ENCODE results near the gene ELFN2. TPM values are rescaled to one million over a fixed set of nuclear protein-coding genes. Genes with fewer than 3 reads are reported as not detected.
A peak's percentile ranks its signal among the peaks of the same experiment; 100 is the strongest.

ELFN2 gene
- total and polyA plus RNA-seq, 12 donors, result 0.04 to 3.3 (median 0.32) TPM; not detected in 2

DNA sequence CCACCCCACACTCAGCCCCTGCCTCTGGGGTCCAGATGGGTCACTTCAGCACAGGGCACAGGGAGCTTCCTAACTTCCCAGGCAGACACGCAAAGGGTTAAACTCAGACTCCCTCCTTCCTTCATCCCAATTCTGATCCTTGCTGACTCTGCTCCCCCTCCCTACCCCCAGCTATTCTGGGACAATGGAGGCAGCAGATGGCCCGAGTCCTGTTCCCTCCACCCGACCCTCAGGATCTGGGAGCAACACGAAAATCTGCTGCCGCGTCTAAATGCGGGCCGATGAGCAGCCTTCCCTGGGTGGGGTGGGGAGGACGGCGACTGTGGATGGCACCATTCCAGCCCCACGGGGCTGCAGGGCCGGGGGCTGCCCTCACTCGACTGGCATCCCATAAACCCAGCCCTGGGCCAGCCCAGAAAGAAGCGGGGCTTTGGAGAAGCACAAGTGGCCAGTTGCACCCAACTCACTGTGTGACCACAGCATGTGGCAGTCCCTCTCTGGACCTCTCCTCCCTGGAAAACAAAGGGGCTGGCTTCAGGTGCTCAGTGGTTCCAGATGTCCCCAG lies 40.2 kb upstream of the ELFN2 start:
- Histone ChIP-seq H3K4me1 (replicated peaks in 1 of 2) (no peaks in the 10 kb centered on the region), H3K27ac (no peak overlapping the region), H3K9me3 (replicated peaks in 1 of 3) (no peaks in the 10 kb centered on the region), H3K27me3 (no peaks in the 10 kb centered on the region), H3K4me3 (no peak overlapping the region), H3K36me3 (replicated peaks in 1 of 2) (no peaks in the 10 kb centered on the region)
- no peak for DNase-seq
- TF ChIP-seq POLR2A (IDR thresholded peaks at IDR 0.05), result no peak
- no peak for TF ChIP-seq CTCF (IDR thresholded peaks at IDR 0.05)
- 56 to 86% (median 62%) methylated on average over 4 to 14 of the region's 14 CpGs for WGBS, 4 donors
- intact Hi-C loops (cut with DNase I), result no loop called here

DNA sequence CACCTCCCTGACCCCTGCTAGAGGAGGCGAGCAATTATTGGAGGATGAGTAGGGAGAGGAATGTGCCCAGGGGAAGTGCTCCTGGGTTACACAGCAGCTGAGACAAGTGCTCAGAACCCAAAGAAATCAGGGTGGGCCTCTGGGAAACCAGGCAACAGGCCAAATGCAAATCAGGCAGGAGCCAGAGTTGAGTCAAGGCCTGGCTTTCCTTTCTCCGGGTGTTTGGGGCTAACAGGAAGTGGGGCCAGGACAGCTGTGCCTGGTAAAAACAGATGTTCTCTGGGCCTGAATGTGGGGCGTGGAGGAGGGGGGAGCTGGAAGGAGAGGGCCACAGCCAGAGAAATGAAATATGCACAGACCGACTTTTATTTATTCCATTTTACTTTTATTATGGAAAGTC lies 36.9 kb upstream of the ELFN2 start:
- no peaks in the 10 kb centered on the region for H3K27me3 ChIP-seq
- no peaks in the 10 kb centered on the region for H3K9me3 ChIP-seq (replicated peaks in 1 of 3)
- no peaks in the 10 kb centered on the region for H3K4me1 ChIP-seq (replicated peaks in 1 of 2)
- no peak overlapping the region for H3K4me3 ChIP-seq
- H3K27ac ChIP-seq, result no peak overlapping the region
- no peaks in the 10 kb centered on the region for H3K36me3 ChIP-seq (replicated peaks in 1 of 2)
- 38 to 45% (median 44%) methylated on average over 4 of the region's 4 CpGs for WGBS, 4 donors
- DNase-seq, result no peak
- TF ChIP-seq POLR2A (IDR thresholded peaks at IDR 0.05), result no peak
- TF ChIP-seq CTCF (IDR thresholded peaks at IDR 0.05), result no peak
- intact Hi-C loops (cut with DNase I), result no loop called here

GRCh38 chr22:37462983-37463382 lies 35.7 kb upstream of the ELFN2 start:
- TF ChIP-seq CTCF (IDR thresholded peaks at IDR 0.05) (no peak), POLR2A (IDR thresholded peaks at IDR 0.05) (no peak)
- intact Hi-C loops (cut with DNase I), result no loop called here
- peak in 3 of 7 donors; percentile 31 to 48 (median 45) for DNase-seq
- WGBS, 4 donors, result 7 to 27% (median 18%) methylated on average over 5 of the region's 5 CpGs
- Histone ChIP-seq H3K27ac (no peak overlapping the region), H3K27me3 (no peaks in the 10 kb centered on the region), H3K4me3 (no peak overlapping the region), H3K4me1 (replicated peaks in 1 of 2) (no peaks in the 10 kb centered on the region), H3K9me3 (replicated peaks in 1 of 3) (no peaks in the 10 kb centered on the region), H3K36me3 (replicated peaks in 1 of 2) (no peaks in the 10 kb centered on the region)

DNA sequence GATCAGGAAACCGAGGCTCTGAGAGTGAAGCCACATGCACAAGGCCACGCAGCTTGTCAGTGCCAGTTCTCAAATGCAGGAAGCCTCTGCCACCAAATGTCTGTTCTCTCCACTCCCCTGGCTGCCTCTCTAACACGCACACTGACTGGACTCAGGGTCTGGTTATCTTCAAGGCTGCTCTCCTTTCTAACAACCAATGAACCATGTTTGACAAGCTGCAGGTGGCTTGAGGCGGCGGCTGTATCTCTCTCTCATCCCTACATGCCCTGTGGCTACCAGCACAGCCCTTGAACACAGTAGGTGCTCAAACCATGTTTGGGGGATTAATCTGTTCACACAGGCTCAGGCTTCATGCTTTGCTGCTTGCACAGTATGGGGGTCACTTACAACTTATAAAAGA lies 35.2 kb upstream of the ELFN2 start:
- 48 to 61% (median 55%) methylated on average over 5 of the region's 5 CpGs for WGBS, 4 donors
- intact Hi-C loops (cut with DNase I), result no loop called here
- Histone ChIP-seq H3K27ac (no peak overlapping the region), H3K9me3 (replicated peaks in 1 of 3) (no peaks in the 10 kb centered on the region), H3K4me3 (no peak overlapping the region), H3K4me1 (replicated peaks in 1 of 2) (no peaks in the 10 kb centered on the region), H3K27me3 (no peaks in the 10 kb centered on the region), H3K36me3 (replicated peaks in 1 of 2) (no peaks in the 10 kb centered on the region)
- TF ChIP-seq POLR2A (IDR thresholded peaks at IDR 0.05) (no peak), CTCF (IDR thresholded peaks at IDR 0.05) (no peak)
- no peak for DNase-seq
